Right lobe of liver (tissue), 6 donors: ENCODE measurements around the gene C17orf113. TPM values are rescaled to one million over a fixed set of nuclear protein-coding genes. Genes with fewer than 3 reads are reported as not detected.

ENCODE experiments used
- ATAC-seq, 4 donors: fragments of 200-7000 bp; cut with Tn5 transposase; one replicate each; pipeline ENCODE4 v1.9.1; 2020; ENCODE audit warnings: mild to moderate bottlenecking in 4 of 4, moderate library complexity in 4 of 4
- DNase-seq, 3 donors: peaks; one replicate each; pipeline ENCODE4 v3.0.0-alpha.2; 2020
- H3K27ac ChIP-seq, 3 donors: fragments of 200-600 bp; one replicate each; pipeline ENCODE4 v1.8.0; 2022
- H3K27me3 ChIP-seq, 2 donors: fragments of 200-600 bp; one replicate each; pipeline ENCODE4 v1.8.0; 2022
- H3K36me3 ChIP-seq, 4 donors: fragments of 200-600 bp; sonication (generic) in 1 of 4; one replicate each; pipeline versions ENCODE4 v1.5.1 to v1.8.0; 2017 to 2022; ENCODE audit warnings: control low read depth in 1 of 4
- H3K4me1 ChIP-seq, 4 donors: fragments of 200-600 bp; sonication (generic) in 1 of 4; one replicate each; pipeline versions ENCODE4 v1.5.1 to v1.8.0; 2017 to 2022; ENCODE audit warnings: control low read depth in 1 of 4
- H3K4me3 ChIP-seq, 3 donors: fragments of 200-600 bp; one replicate each; pipeline ENCODE4 v1.8.0; 2022
- H3K9me3 ChIP-seq, 4 donors: fragments of 200-600 bp; sonication (generic) in 1 of 4; one replicate each; pipeline versions ENCODE4 v1.5.1 to v1.8.0; 2017 to 2022; ENCODE audit warnings: control low read depth in 1 of 4
- POLR2A ChIP-seq: fragments of 450-650 bp; IDR thresholded peaks from one replicate; pipeline ENCODE4 v1.6.1; 2017; ENCODE audit warnings: antibody characterized with exemption, mild to moderate bottlenecking
- WGBS: methylation state at CpG from one replicate; pipeline ENCODE4 v1.1.6; 2018; ENCODE audit warnings: low coverage, low lambda C conversion rate; ENCODE audit not compliant: insufficient coverage; ENCODE audit errors: missing lambda C conversion rate; 5-methylcytosine and 5-hydroxymethylcytosine counted together
- intact Hi-C, 2 donors: fragments of 100-400 bp; cut with DNase I; formaldehyde crosslinking; loops; one replicate each; pipeline versions ENCODE4 v1.11.2 to v1.14.1; 2022
- total RNA-seq, 6 experiments: library from RNA; depleted of rRNA in 2 of 6; stranded (reverse); fragments of >200 nt in 2 of 6; fragmentation: NEBNext Ultra II Directional in 3 of 6; extraction: Animal tissue kit (Norgen Biotek cat#: 25700) in 3 of 6; gene quantifications; one replicate each; pipeline versions ENCODE4 v1.1.0 to v1.2.4, GENCODE V29; 2016 to 2023
- TF ChIP-seq, protein P1 (sequence below), 4 donors: fragments of 200-600 bp in 3 of 4; fragments of 450-650 bp in 1 of 4; IDR thresholded peaks; one replicate each; pipeline versions ENCODE4 v1.5.1 to v1.8.0; 2016 to 2022; ENCODE audit warnings: antibody characterized with exemption in 4 of 4, mild to moderate bottlenecking in 2 of 4
- donor health status: DM: no; HTN: yes; CAD: no.
- donor health status: DM: no; HTN: no; CAD: no.
- donor health status: DM: no; HTN: no; CAD: no.
- donor health status: DM: no; HTN: yes; CAD: no.
- donor health status: DM: no; HTN: yes; CAD: no.

Gene C17orf113
- total RNA-seq, 6 experiments from 2014 or later: 0.06 to 0.42 (median 0.12) TPM

DNA sequence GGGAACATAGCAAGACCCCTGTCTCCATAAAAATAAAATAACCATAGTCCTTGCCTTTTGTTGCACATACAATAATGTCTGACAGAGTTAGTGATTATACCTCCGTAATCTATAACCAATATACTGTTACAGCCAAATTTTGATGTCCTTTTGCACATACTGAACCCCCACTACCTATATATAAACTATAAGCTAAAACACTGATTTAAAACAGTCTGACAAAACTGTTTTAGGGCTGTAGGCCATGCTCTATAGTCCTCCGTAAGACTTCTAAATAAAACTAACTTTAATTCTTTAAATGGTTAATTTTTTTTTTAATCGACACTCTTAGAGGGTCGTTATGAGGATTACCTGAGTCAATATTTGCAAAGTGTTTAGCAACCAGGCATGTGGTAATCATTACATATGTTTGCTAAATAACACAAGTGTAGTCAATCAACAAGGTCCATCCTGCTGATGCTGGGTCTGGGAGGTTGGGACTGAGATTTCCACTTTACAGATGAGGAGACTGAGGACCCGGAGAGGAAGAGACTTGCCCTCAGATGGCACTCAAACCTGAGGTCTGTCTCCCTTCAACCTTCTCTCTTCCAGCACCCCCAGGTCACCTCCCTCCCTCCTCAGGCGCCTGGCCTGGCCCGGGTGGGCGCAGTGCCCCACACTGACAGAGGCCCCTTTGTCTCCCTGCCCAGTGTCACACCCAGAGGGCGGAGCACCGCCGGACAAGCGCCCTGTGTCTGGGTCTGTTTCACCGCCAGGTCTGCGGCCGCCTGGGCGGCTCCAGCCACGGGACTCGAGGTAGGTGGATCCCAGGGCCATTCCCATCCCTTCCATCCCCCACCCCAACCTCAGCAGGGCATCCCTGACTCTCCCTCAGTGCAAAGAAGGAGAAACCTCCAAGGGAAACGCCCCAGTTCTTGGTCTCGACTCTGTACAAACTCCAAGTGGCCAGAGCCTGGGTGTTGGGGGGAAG lies 37.6 kb upstream of the C17orf113 start:
- Histone ChIP-seq H3K9me3 (no peaks in the 10 kb centered on the region), H3K4me1 (peaks cover 0 to 35% (median 0%) of the 10 kb centered on the region in 4 donors), H3K27me3 (no peaks in the 10 kb centered on the region), H3K27ac (peak overlapping the region in 1 of 3 donors; percentile 26), H3K36me3 (no peaks in the 10 kb centered on the region), H3K4me3 (no peak overlapping the region)
- 40% methylated on average over 6 of the region's 20 CpGs for WGBS
- intact Hi-C loops: no loop called here
- no peak for TF ChIP-seq POLR2A
- TF ChIP-seq, protein P1, sequence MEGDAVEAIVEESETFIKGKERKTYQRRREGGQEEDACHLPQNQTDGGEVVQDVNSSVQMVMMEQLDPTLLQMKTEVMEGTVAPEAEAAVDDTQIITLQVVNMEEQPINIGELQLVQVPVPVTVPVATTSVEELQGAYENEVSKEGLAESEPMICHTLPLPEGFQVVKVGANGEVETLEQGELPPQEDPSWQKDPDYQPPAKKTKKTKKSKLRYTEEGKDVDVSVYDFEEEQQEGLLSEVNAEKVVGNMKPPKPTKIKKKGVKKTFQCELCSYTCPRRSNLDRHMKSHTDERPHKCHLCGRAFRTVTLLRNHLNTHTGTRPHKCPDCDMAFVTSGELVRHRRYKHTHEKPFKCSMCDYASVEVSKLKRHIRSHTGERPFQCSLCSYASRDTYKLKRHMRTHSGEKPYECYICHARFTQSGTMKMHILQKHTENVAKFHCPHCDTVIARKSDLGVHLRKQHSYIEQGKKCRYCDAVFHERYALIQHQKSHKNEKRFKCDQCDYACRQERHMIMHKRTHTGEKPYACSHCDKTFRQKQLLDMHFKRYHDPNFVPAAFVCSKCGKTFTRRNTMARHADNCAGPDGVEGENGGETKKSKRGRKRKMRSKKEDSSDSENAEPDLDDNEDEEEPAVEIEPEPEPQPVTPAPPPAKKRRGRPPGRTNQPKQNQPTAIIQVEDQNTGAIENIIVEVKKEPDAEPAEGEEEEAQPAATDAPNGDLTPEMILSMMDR (IDR thresholded peaks at IDR 0.05): no peak
- ATAC-seq (peak; percentile 33 to 57 (median 50)), DNase-seq (no peak)

- intact Hi-C loops: no loop called here
- Histone ChIP-seq H3K9me3 (no peaks in the 10 kb centered on the region), H3K4me1 (peaks cover 0 to 33% (median 0%) of the 10 kb centered on the region in 4 donors), H3K27ac (peak overlapping the region in 1 of 3 donors; percentile 26), H3K27me3 (no peaks in the 10 kb centered on the region), H3K36me3 (no peaks in the 10 kb centered on the region), H3K4me3 (no peak overlapping the region)
- WGBS: 53% methylated on average over 7 of the region's 7 CpGs
- DNase-seq: no peak
- peak in 2 of 4 donors; percentile 18 to 40 for ATAC-seq
- TF ChIP-seq POLR2A: no peak
- TF ChIP-seq, protein P1 (IDR thresholded peaks at IDR 0.05): no peak
These were observed 36.8 kb upstream of the C17orf113 start for GRCh38 chr17:42087042-42087701.

DNA sequence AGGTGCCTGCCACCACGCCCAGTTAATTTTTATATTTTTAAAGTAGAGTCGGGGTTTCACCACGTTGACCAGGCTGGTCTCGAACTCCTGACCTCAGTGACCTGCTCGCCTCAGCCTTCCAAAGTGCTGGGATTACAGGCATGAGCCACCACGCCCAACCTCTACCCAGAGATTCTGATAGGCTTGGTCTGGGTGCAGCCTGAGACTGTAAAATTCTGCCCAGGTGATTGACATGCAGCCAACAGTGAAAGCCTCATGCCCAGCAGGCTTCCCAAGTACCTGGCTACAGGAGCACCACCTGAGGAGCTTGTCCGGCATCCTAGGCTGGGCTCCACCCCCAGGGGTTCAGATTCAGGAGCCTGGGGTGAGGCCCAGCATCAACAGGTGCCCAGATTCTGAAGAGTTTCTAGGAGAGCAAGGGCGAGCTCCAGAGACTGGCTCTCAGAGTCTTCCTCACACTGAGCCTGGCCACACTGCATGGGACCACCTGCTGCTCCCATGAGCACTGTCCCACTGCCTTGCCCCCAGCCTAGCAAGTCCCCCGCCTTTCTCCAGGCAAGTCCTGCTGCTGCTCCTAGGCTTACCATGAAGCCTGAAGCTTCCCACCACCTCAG lies 31.2 kb upstream of the C17orf113 start:
- TF ChIP-seq POLR2A: no peak
- TF ChIP-seq, protein P1 (IDR thresholded peaks at IDR 0.05): no peak
- DNase-seq (no peak), ATAC-seq (peak in 1 of 4 donors; percentile 19)
- no peak overlapping the region for H3K27ac ChIP-seq
- WGBS: 93% methylated on average over 2 of the region's 9 CpGs
- no peaks in the 10 kb centered on the region for H3K9me3 ChIP-seq
- no peaks in the 10 kb centered on the region for H3K27me3 ChIP-seq
- H3K36me3 ChIP-seq: no peaks in the 10 kb centered on the region
- peaks cover 0 to 3% (median 0%) of the 10 kb centered on the region in 4 donors for H3K4me1 ChIP-seq
- H3K4me3 ChIP-seq: no peak overlapping the region
- intact Hi-C loops: no loop called here

- intact Hi-C loops: no loop called here
- WGBS: 80% methylated on average over 2 of the region's 2 CpGs
- no peaks in the 10 kb centered on the region for H3K27me3 ChIP-seq
These were observed 29.1 kb upstream of the C17orf113 start for GRCh38 chr17:42079541-42079940.

More at GRCh38 chr17:42079541-42079940, 29.1 kb upstream of the C17orf113 start:
- Histone ChIP-seq H3K36me3 (no peaks in the 10 kb centered on the region), H3K4me1 (no peaks in the 10 kb centered on the region), H3K9me3 (no peaks in the 10 kb centered on the region), H3K27ac (no peak overlapping the region), H3K4me3 (no peak overlapping the region)
- TF ChIP-seq POLR2A: no peak
- DNase-seq (no peak), ATAC-seq (no peak)
